Measurements from ENCODE around the gene TRIM44. TPM values are rescaled to one million over a fixed set of nuclear protein-coding genes. Genes with fewer than 3 reads are reported as not detected.
"Not testable (repeated sequence)": the region's sequence is repeated elsewhere in the genome, so short reads cannot be mapped to it uniquely, and the experiment has no call there.

Gene TRIM44
- total RNA-seq, 1 donor from 2014 or later, result 40.9 TPM

DNA sequence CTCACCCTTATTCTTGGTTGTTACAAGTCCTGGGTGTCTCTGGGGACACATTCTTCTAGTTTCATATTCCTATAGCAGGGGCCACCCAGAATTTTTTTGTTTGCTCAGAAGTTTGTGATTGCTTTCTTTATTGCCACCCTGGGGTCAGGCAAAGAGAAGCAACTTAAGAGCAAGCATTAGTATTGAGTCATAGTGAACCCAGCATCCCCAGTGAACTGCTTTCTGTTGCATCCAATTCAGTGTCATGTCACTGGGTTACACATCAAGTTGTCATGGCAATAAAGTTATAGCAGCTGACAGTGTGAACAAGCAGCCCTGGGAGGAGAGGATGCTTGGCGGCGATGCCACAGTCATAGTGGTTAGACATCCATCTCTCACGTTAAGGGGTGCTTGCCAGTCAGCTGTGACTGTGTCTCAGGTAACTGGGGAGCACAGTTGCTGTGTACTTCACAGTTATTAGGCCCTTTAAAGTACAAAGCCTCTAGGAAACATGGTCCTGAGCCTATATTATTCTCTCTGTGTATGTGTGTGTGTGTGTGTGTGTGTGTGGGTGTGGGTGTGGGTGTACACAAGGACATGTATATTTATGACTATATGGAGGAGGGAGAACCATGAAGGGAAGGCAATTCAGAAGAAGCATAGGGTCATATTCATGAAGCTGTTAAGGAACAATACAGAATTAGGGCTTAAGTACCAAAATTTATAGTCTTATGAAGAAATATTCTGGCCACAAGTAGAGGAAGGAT, 52.5 kb downstream of the TRIM44 start:
- DNase-seq (ENCODE audit: extremely low read depth, low read depth, low spot score), result no peak

DNA sequence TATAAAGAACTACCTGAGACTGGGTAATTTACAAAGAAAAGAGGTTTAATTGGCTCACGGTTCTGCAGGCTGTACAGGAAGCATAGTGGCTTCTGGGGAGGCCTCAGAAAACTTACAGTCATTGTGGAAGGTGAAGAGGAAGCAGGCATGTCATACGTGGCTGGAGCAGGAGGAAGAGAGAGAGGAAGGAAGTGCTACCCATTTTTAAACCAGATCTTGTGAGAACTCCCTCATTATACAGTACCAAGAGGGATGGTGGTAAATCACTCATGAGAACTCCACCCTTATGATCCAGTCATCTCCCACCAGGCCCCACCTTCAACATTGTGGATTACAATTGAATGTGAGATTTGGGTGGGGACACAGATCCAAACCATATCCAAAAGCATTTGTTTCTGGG, 53.1 kb downstream of the TRIM44 start:
- not testable (repeated sequence) for DNase-seq (ENCODE audit: extremely low read depth, low read depth, low spot score)

DNA sequence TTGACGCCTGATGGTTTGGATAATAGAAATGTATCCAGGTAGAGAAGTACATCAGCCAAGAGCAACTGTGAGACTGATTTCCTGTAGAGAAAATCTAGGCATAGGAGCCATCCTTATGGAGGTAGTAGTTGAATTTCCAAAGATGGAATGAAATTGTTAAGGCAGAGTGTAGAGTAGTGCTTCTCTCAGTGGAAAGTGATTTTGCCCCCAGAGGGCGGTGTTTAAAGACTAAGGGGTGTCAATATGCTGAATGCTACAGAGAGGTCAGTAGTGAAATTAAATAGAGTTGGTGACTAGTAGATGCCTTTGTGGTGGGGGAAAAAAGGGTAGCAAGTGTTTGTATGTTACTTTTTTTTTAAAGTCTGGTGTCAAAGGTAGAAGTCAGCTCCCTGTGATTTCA, 54.5 kb downstream of the TRIM44 start:
- DNase-seq (ENCODE audit: extremely low read depth, low read depth, low spot score), result no peak

DNA sequence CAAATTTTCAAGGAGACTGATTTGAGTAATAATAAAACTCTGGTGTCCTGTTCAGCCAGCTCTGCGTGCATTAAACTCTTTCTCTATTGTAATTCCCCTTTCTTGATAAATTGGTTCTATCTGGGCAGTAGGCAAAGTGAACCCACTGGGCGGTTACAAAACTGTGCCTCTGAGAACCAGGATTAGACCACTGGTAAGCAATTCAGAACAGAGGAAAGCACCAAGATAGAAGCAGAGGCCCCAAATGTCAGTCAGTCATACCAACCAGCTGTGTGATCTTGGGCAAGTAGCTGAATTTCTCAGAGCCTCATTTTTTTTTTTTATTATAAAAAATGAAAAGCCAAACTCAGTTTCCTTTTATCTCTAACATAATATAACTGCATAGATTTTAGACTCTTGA, 54.9 kb downstream of the TRIM44 start:
- no peak for DNase-seq (ENCODE audit: extremely low read depth, low read depth, low spot score)

DNA sequence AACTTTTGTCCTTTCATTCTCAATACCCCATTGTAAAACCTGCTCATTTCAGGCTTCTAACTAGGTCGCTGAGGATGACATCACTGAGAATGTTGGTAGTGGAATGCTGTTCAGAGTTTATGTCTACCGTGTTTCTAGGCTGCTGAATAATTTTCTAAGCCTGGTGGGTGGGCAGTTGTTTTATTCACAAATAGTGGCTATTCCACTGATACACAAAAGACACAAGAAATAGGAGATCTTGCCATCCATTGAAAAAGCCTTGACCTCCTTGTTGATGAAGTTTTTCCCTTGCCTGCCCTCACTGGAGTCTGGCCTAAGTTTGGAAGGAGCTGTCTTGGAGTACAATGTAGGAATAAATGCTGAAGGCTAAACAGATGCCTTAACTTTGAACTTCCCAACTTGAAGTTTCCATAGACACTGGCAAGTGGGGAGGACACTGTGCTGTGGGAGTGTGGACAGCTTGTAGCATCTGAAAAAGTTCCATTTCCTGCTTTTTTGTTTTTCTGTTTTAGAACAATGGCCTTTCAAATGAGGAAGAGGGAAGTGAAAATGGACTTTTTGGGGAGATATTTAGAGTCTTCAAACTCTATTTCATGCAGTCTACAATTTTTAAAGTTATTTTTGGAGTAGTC, 59.2 kb downstream of the TRIM44 start:
- DNase-seq (ENCODE audit: extremely low read depth, low read depth, low spot score), result no peak

DNA sequence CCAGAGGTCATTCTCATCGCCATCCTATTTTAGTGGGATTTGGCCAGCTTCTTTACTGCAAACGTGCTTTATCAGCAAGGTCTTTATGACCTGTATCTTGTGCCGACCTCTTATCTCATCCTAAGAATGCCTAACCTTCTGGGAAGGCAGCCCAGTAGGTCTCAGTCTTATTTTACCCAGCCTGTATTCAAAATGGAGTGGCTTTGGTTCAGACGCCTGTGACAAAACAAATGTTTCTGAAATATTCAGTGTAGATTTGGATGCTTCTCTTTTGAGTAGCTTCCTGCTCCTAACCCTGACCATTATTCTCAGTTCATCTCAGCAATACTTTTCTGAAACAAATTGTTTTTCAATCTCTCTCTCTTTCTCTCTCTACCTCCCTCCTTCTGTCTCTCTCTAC, 60.1 kb downstream of the TRIM44 start:
- DNase-seq (ENCODE audit: extremely low read depth, low read depth, low spot score), result no peak

DNA sequence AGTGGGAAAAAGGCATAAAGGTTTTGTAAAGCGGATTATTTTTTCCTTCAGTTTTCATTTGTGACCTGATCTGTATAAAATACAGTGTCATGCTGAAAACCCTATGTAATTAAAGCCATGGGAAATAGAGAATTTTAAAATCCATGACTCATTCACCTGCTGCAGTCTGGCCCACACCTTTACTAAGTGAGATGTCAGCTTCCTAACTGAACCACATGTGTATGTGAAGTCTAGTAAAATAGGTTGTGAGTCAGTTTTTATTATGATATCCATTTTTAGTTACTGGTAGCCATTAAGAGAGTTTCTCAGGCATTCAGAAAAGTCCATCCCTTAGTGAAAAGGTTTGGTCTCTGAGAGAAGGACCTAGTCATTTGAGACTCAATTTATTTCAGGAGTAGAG, 60.9 kb downstream of the TRIM44 start:
- DNase-seq (ENCODE audit: extremely low read depth, low read depth, low spot score), result no peak

DNA sequence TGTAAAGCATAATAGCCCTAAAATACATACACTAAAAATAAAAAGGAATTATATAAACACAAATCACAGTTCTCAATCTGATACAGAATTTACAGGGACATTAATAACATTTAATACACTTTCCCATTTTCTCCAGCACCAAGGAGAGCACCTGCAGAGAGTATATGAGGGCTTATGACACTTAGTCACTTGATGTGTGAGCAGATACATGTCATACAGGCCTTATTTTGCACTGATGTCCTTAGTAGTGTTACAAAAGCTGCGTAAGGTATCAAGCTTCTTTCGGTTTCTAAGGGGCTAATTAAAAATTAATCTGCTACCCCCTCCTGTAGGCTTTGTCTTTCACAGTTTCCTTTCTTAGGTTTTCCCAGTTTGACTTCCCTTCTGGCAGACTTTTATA, 61.3 kb downstream of the TRIM44 start:
- no peak for DNase-seq (ENCODE audit: extremely low read depth, low read depth, low spot score)

DNA sequence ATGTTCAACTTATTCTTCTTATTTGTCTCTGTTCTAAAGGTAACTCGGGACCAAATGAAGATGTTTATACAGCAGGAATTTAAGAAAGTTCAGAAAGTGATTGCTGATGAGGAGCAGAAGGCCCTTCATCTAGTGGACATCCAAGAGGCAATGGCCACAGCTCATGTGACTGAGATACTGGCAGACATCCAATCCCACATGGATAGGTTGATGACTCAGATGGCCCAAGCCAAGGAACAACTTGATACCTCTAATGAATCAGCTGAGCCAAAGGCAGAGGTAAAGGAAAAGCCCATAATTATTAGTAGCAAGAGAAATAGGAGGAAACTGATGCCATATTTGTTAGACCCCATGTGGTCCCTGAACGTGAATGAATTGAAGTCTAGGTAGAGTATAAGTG, 63.3 kb downstream of the TRIM44 start:
- DNase-seq (ENCODE audit: extremely low read depth, low read depth, low spot score), result no peak

DNA sequence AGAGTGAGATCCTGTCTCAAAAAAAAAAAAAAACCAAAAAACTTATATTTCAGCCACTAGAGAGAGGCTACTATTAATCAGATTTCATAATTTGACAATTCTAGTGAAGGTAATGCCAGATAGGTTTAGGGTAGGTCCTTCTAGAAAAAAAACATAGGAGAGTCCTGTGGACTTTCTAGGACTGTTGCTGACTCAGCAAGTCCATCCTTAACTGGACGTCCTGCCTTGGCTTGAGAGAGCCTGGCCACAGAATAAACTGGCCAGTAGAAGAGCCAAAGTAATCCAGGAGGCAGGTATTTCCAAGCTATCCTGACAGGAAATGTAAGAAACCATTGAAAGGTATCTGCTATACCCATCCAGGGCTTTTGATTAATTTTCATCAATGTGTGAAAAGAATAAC, 64.6 kb downstream of the TRIM44 start:
- DNase-seq (ENCODE audit: extremely low read depth, low read depth, low spot score), result no peak

DNA sequence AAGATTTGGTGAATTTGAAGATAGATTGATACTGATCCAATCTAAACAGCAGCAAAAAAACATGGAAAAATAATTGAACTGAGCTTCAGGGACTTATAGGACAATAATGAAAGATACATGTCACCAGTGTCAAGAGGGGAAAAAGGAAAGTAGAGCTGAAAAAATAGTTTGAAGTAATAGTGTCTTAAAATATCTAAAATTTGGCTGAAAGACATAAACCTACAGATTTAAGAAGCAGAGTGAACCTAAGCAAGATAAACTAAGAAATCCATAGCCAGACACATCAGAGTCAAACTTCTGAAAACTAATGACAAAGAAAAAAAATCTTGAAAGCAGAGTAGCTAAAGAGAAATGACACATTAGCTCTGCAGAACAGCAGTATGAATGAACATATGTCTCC, 67.7 kb downstream of the TRIM44 start:
- DNase-seq (ENCODE audit: extremely low read depth, low read depth, low spot score), result no peak

DNA sequence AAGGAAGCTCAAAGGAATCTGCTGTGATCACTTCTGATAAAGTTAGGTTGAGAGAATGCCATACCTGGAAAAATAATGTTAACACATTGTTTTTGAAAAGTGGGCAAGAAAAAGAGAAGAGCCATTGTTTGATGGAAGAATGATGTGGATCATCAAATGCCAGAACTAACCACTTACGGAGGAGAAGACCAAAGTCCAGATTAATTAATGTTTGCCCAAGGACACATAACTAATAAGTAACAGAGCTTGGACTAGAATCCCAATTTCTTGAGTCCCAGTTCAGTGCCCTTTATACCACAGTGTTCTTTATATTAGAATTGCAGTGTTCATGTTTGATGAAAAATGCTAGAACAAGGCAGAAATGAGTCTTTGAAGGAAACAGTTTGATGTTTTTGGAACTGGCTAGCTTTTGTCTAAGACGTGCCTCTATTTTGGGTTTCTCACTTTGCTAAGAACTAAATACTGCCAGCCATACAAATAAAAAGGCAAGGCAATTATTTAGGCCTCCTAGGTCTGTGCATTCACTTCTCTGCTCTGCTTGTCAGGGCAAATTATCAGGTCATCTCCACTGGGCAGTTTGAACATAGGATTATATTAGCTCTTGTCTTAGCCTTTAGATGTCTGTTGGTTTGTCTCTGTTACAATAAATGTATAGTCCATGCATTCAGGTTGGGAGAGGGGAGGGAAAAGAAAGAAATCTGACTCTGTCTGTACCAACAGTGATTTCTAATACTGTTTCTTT, 72.3 kb downstream of the TRIM44 start:
- no peak for DNase-seq (ENCODE audit: extremely low read depth, low read depth, low spot score)

DNA sequence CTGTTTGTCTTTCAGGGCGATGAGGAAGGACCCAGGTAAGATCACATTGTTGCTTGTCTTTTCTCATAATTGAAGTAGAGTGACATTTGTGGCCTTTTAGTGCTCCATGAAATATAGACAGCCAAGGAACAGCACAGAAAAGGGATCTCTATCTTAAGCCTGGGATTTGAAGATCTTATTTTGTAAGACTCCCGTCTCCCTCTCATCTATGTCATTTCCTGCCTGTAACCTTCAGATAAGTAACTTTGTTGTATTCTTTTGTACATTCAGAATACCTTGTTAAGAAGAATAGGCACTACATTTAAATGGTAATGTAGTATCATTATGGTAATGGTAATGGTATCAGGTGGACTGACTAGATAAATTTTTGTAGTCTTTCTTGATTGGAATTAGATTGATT, 72.8 kb downstream of the TRIM44 start:
- no peak for DNase-seq (ENCODE audit: extremely low read depth, low read depth, low spot score)

DNA sequence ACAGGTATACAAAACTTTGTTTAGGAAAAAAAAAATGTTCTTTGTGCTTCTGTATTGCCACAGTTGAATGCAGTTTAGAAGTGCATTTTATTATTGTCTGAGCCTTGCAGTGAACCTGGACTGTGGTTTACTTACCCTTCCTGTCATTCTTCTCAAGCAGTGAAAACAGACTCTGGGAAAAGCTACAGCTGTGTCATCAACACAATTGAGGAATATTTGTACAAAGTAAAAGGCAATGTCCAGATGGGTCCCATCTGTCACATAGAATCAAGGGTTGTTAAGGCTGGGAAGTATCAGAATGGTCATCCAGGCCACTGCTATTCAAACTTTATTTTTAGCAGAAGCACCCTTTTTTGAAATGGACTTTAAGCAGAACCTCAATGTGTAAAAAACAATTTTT, 73.3 kb downstream of the TRIM44 start:
- peak; percentile 27 for DNase-seq (ENCODE audit: extremely low read depth, low read depth, low spot score)

DNA sequence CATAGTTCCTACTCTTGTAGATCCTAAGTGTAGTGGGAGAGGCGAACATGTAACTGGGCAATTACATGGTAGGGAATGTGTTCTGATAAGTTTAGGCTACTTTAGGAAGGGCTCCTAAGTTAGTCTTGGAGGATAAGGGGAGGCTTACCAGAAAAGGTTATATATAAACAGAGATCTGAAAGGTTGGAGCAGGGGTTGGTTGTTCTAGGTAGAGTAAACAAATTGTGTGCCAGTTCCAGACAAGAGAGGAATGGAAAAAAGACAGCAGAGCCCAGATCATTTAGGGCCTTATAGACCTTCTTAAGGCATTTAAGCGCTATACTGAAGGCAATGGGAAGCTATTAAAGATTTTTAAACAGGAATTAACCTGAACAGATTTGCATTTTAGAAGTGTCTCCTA, 74.4 kb downstream of the TRIM44 start:
- no peak for DNase-seq (ENCODE audit: extremely low read depth, low read depth, low spot score)

DNA sequence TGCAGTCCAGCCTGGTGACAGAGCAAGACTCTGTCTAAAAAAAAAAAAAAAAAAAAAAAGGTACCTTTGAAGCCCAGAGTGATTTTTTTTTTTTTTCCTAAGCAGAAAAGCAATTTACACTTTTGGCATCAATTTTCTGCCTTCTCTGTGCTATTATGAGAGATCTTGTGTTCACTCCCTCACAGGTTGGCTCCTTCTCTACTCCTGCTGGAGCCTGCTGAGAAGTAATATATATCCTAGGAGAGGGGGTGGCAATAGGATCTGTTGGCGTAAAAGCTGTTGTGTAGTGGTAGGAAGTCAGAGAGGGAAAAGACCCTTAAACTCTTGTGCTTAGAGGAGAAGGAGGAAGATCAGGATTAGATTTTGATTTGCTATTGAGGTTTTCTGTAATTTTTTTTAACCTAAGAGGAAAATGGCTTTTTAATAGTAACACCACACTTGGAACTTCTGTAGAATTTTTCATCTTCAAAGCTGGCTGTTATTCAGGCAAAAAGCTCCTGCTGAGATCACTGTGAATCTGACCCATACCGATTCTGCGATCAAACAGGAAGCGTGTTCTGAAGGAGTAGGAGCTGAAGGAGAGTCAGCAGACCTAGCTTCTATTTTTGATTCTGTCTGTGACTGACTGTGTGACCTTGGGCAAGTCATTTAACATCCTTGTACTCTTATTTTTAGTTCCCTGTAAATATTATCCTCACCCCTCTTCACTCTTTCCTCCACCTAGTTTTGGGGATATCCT, 77.7 kb downstream of the TRIM44 start:
- no peak for DNase-seq (ENCODE audit: extremely low read depth, low read depth, low spot score)

DNA sequence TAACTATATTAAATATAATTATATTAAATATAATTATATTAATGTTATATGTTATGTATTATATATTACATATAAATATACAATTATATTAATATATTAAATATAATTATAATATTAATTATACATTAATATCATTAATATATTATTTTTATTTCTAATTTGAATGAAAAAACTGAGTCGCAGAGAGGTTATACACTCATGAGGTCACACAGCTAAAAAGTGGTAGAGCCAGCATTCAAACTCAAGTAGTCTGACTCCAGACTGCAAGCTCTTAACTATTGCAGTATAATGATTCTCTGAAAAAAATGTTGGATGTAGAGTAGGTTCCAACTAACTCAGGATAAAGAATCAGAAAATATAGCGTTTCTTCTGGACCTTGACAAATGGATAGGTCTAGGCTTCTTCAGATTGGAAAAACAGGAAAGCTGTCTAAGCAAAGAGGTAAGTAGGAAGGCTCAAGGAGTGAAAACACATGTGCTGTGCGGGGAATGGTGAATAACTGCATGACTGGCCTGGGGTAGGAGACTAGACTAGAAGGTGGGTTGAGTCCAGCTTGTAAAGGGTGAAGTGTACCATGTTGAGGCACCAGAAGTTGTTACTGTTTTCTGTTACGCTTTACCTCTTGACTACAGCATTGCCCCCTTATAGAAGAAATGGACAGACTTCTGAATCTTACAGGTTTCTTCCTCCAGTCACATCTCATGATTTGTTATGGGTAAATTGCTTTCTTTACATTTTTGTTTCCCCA, 80.3 kb downstream of the TRIM44 start:
- no peak for DNase-seq (ENCODE audit: extremely low read depth, low read depth, low spot score)

DNA sequence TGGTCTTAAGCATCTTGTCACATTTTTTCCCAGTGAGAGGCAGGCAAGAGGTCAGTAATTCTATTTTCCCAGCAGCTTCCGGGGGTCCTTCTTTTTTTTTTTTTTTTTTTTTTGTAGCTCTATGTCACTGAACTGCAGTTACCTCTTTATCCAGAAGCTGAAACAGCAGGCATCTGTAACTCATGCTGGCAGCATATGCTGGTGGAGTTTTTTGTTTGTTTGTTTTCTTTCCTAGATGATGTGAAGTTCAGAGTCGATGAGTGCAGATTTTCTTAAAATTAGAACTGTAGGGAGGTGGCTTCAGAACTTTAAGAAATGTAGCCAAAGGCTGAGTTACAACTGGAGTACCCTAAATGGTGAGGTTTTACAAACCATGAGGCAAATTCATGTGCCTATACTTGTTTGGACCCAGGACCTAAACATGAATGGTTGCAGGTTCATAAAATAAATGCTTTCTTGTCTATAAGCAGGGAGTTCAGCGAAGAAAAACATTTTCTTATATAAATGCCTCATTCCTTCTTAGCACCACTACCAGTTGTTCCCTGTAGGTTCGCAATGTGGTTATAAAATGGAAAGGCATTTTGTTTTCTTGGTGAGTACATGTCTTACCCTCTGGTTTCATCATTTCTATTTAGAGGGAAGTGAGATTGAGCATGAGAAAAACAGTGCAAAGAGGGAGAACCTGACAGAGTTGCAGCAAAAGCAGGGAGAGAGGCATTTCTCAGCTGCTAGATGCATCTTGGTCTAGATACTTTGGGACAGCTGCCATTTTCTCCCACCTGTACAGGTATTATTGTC, 84.0 kb downstream of the TRIM44 start:
- no peak for DNase-seq (ENCODE audit: extremely low read depth, low read depth, low spot score)

DNA sequence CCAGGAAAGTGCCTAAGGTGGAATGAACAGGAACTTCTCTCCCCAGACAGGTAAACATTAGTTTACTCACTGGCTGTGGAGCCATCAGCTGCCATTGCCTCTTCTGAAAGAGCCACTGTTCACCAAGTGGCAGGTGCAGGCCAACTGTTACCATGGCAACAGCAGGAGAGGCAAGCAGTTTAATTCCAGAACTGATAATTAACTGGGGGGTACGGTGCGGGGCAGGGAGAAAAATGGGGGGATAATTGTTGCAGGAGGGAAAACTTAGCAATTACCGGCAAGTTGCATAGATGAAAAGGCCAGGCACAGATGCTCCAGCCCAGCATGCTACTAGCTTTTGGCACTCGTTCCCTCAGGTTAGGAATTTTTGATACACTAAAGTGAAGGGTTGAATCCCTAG, 85.1 kb downstream of the TRIM44 start:
- DNase-seq (ENCODE audit: extremely low read depth, low read depth, low spot score), result no peak

DNA sequence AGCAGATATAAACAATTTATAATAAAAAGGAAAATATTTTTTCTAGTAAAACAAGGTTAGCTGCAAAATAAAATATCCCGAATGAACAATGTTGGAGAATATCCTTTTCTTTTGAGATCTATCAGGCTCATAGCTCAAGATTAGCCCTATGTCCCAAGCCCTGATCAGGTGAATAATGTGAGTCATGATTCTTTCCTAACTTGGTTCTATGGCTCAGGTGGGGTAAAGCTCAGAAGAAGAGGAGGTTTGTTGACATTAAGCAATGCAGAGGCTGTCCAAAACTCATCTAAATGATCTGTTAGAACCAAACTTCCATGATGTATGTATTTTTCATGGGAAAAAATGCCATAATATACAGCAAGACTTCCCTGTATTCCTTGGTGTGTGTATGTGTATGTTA, 86.1 kb downstream of the TRIM44 start:
- no peak for DNase-seq (ENCODE audit: extremely low read depth, low read depth, low spot score)
